ENCODE data around the gene MAP3K15.

MAP3K15 gene

DNA sequence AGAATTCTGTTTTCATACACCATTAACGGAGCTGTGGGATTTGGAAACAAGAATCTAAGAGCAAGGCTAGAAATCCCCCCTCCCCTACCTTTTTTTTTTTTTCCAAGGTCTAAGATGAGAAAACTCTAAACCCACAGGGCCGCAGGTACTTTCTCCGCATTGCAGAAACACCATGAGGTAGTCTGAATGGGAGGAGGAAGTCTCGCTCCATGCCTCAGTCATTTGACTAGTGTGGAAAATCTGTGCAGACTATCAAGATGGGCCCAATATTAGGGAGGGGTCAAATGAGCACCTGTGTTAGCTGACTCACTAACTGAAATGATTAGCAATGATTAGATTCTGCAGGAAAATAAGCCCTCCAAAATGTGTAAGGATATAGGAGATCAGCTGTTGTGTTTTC is 40.9 kb upstream of the MAP3K15 start:
- Histone ChIP-seq H3K27me3 (ENCODE audit: insufficient read depth, poor library complexity, severe bottlenecking) (no peaks in the 10 kb centered on the region), H3K27ac (replicated peaks) (no peak overlapping the region), H3K4me3 (replicated peaks; ENCODE audit: insufficient read depth, low read length) (no peak overlapping the region)
- no peak for DNase-seq (ENCODE audit: low read depth in 1 of 2, low spot score in 1 of 2)
- TF ChIP-seq GABPA (IDR thresholded peaks at IDR 0.05; ENCODE audit: low read depth), result no peak
- no peak for TF ChIP-seq POLR2AphosphoS5 (IDR thresholded peaks at IDR 0.05; ENCODE audit: low read depth)
- TF ChIP-seq, protein P1, sequence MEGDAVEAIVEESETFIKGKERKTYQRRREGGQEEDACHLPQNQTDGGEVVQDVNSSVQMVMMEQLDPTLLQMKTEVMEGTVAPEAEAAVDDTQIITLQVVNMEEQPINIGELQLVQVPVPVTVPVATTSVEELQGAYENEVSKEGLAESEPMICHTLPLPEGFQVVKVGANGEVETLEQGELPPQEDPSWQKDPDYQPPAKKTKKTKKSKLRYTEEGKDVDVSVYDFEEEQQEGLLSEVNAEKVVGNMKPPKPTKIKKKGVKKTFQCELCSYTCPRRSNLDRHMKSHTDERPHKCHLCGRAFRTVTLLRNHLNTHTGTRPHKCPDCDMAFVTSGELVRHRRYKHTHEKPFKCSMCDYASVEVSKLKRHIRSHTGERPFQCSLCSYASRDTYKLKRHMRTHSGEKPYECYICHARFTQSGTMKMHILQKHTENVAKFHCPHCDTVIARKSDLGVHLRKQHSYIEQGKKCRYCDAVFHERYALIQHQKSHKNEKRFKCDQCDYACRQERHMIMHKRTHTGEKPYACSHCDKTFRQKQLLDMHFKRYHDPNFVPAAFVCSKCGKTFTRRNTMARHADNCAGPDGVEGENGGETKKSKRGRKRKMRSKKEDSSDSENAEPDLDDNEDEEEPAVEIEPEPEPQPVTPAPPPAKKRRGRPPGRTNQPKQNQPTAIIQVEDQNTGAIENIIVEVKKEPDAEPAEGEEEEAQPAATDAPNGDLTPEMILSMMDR (IDR thresholded peaks at IDR 0.05; ENCODE audit: insufficient read depth, low read length), result no peak
- TF ChIP-seq, protein P2, sequence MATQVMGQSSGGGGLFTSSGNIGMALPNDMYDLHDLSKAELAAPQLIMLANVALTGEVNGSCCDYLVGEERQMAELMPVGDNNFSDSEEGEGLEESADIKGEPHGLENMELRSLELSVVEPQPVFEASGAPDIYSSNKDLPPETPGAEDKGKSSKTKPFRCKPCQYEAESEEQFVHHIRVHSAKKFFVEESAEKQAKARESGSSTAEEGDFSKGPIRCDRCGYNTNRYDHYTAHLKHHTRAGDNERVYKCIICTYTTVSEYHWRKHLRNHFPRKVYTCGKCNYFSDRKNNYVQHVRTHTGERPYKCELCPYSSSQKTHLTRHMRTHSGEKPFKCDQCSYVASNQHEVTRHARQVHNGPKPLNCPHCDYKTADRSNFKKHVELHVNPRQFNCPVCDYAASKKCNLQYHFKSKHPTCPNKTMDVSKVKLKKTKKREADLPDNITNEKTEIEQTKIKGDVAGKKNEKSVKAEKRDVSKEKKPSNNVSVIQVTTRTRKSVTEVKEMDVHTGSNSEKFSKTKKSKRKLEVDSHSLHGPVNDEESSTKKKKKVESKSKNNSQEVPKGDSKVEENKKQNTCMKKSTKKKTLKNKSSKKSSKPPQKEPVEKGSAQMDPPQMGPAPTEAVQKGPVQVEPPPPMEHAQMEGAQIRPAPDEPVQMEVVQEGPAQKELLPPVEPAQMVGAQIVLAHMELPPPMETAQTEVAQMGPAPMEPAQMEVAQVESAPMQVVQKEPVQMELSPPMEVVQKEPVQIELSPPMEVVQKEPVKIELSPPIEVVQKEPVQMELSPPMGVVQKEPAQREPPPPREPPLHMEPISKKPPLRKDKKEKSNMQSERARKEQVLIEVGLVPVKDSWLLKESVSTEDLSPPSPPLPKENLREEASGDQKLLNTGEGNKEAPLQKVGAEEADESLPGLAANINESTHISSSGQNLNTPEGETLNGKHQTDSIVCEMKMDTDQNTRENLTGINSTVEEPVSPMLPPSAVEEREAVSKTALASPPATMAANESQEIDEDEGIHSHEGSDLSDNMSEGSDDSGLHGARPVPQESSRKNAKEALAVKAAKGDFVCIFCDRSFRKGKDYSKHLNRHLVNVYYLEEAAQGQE (IDR thresholded peaks at IDR 0.05; ENCODE audit: insufficient replicate concordance, low read depth), result no peak
- TF ChIP-seq SPI1 (IDR thresholded peaks at IDR 0.05; ENCODE audit: borderline replicate concordance, low read depth), result no peak

DNA sequence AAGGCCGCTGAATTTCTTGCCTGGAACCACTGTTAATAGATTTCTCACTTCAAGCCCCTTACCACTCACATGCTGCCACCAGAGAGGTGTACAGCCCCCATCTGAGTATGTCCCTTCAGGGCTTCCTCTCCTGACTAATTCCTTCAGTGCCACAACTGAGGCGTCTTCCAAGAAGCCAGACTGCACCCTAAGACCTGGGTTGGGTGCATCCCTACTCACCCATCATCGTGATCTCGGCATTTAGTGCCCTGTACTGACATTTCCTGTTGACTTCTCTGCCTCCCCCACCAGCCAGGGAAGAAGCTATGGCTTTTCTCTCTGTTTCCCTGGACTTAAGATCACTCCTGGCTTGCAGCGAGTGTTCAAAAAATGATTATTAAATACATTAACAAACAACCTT is 40.4 kb upstream of the MAP3K15 start:
- DNase-seq (ENCODE audit: low read depth in 1 of 2, low spot score in 1 of 2), result no peak
- TF ChIP-seq, protein P1 (IDR thresholded peaks at IDR 0.05; ENCODE audit: insufficient read depth, low read length), result no peak
- TF ChIP-seq POLR2AphosphoS5 (IDR thresholded peaks at IDR 0.05; ENCODE audit: low read depth) (no peak), SPI1 (IDR thresholded peaks at IDR 0.05; ENCODE audit: borderline replicate concordance, low read depth) (no peak), GABPA (IDR thresholded peaks at IDR 0.05; ENCODE audit: low read depth) (no peak)
- TF ChIP-seq, protein P2 (IDR thresholded peaks at IDR 0.05; ENCODE audit: insufficient replicate concordance, low read depth), result no peak
- Histone ChIP-seq H3K27ac (replicated peaks) (no peak overlapping the region), H3K27me3 (ENCODE audit: insufficient read depth, poor library complexity, severe bottlenecking) (no peaks in the 10 kb centered on the region), H3K4me3 (replicated peaks; ENCODE audit: insufficient read depth, low read length) (no peak overlapping the region)

- TF ChIP-seq SPI1 (IDR thresholded peaks at IDR 0.05; ENCODE audit: borderline replicate concordance, low read depth), result no peak
- TF ChIP-seq, protein P2 (IDR thresholded peaks at IDR 0.05; ENCODE audit: insufficient replicate concordance, low read depth), result no peak
- no peaks in the 10 kb centered on the region for H3K27me3 ChIP-seq (ENCODE audit: insufficient read depth, poor library complexity, severe bottlenecking)
Observed at GRCh38 chrX:19555236-19555635, 39.9 kb upstream of the MAP3K15 start.

More at GRCh38 chrX:19555236-19555635, 39.9 kb upstream of the MAP3K15 start:
- Histone ChIP-seq H3K4me3 (replicated peaks; ENCODE audit: insufficient read depth, low read length) (no peak overlapping the region), H3K27ac (replicated peaks) (peak overlapping the region; percentile 12)
- no peak for DNase-seq (ENCODE audit: low read depth in 1 of 2, low spot score in 1 of 2)
